GM18951 (cell line): ENCODE measurements around the gene DGKB.

Experiments
- POLR2A ChIP-seq: IDR thresholded peaks from 4 replicates; pipeline ENCODE4 v1.6.1; 2011; ENCODE audit warnings: mild to moderate bottlenecking; ENCODE audit not compliant: insufficient read length, insufficient read depth; ENCODE audit errors: extremely low read depth
- in situ Hi-C: fragments of 300-500 bp; cut with MboI; formaldehyde crosslinking; loops from one replicate; pipeline ENCODE4 v1.12.0; 2022; ENCODE audit warnings: low sequenced_read_pairs, mixed read lengths, inconsistent platforms; ENCODE audit not compliant: unreplicated experiment

Gene DGKB

DNA sequence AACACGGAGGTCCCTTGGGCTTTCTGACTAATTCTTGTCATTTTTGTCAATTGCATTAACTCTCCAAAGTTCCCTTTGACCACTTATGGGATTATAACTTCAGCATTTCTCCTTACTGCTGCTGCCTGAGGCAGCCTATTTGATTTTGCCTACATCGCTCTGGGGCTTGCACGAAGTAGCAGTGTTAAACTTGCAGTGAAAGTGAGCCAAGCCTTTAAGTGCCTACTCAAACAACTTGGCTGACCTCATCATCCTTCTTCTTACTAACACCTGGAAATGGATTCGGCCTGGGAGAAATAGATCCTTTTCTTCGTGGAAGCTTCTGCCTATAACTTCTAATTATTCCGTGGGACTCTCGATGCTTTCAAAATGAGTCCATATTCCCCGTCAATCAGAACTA, 76.6 kb downstream of the DGKB start:
- TF ChIP-seq POLR2A: no peak
- in situ Hi-C loops: no loop called here

DNA sequence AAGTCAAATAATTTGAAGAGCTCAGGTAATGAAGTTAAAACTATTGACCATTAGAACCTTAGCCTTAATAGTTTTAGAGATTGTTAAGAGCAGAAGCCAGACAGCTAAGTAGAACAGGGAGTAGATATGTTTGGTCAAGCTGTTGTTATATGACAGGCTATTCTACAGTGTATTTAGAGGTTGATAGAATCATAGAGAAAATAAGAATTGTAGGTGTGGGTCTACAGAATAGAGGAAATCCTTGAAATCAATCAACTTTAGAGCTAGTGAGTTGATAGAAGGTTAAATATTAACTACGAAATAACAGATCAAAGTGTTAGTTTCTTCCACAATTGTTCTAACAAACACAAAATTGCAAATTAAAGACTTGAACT, 80.1 kb downstream of the DGKB start:
- in situ Hi-C loops: no loop called here
- no peak for TF ChIP-seq POLR2A

DNA sequence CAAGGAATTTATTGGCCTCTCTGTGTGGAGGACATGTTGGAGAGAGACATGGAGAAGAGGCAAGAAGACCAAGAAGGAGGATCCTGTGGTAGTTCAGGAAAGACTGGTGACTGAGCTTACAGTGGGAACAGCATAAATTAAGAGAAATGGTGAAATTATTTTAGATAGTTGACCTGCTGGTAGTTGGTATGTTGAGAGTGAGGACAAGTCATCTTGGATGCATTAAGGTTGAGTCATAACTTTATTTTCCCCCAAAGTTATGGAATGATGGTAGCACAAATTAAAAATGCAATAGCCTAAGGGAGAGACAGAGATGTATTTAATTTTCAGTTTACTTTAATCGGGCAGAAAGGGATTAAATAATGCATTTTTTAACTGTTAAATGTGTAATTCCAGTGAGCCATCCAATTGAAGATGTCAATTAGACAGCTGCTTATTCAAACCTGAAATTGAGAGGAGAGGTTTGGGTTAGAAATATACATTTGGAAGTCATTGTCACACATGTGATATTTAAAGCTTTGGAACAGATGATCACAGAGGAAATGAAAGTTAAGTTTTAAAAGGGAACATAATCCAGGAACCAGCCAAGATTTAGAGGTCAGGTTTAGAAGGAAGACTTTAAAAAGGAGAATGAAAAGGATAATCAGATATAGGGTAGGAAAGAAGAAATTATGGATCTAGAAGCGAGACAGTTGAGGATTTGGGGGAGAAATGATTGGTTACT, 80.6 kb downstream of the DGKB start:
- in situ Hi-C loops: no loop called here
- TF ChIP-seq POLR2A: no peak

DNA sequence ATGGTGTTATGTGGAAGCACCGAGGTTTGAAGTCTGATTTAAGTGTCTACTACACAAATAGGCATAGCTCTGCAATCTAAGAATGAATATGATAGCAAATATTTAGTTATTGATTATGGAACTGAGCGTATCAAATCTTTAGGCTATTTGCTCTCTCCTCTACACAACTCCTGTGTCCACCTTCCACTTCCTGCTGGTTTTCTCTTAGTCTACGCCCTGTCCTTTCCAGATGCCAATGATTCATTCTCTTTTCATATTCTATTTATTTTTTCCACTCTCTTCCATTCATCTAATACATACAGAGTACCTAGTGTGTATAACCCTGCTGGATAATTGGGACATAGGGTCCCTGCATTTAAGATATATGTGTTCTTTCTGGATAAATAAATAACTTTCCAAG, 83.7 kb downstream of the DGKB start:
- in situ Hi-C loops: no loop called here
- TF ChIP-seq POLR2A: no peak

DNA sequence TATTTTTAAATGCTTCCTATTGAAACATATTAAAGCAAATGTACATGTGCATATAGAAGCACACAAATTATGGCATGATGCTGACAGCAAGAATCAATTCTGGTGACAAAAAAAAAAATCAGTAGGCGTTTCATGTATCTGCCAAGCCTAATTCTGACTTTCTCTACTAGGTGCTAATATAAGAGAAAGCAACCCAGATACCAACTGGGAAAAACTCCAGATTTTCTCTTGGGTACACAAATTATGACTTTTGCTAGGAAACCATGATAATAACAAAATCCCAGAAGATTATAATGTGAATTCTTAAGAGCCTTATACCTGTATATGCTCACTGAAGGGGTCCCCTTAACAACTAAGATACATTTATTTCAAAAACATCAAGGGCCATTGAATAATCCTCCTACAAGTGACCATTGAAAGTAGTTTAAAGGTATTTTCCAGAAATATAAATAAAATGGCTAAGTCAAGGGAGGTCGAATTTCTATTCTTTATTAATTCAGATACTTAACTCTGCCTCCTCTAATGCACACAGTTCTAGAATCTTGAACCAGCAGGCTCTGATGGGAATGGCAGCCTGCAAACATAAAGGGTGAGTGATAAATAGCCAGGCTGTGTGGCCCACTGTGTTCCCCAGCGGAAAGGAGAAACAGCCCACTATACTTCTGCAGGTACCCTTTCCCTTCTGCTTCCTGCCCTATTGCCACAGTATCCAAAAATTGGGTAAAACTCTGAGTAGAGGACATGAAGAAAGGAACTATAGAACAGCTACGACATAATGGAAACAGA, 84.5 kb downstream of the DGKB start:
- in situ Hi-C loops: no loop called here
- TF ChIP-seq POLR2A: no peak

DNA sequence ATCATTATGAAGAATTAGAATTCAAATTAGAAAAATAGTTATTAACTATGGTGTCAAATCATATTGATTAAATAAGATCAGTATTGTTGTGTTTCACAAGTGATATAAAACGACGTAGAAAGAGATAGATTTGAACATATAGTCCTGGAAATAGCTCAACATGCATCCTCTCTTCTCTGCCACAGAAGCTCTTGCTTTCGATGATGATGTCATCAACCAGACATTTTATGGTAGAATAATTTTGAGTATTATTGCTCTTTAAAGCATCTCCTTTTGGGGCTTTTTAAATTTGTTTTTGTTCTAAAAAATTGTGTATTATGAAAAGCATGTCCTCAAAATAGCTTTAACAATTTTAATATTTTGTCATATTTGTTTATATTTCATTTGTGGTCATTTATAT, 95.0 kb downstream of the DGKB start:
- in situ Hi-C loops: no loop called here
- no peak for TF ChIP-seq POLR2A

DNA sequence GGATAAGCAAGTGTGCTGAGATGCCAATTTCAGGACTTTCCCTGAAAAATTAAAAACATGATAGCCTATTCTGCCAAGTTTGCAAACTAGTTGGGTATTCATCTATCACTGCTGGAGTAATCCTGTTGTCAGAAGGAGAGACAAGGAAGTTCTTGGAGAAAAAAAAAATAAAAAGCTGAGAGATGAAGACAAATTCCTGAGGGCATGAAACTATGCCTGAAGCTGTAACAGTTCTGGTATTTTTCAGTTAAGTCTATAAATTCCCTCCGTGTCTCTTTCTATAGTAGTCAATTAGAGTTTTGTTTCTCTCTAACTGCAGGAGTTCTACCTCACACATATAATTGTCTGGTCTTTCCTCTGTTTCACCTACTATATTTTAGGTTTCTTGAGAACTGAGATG, 95.7 kb downstream of the DGKB start:
- in situ Hi-C loops: no loop called here
- TF ChIP-seq POLR2A: no peak

DNA sequence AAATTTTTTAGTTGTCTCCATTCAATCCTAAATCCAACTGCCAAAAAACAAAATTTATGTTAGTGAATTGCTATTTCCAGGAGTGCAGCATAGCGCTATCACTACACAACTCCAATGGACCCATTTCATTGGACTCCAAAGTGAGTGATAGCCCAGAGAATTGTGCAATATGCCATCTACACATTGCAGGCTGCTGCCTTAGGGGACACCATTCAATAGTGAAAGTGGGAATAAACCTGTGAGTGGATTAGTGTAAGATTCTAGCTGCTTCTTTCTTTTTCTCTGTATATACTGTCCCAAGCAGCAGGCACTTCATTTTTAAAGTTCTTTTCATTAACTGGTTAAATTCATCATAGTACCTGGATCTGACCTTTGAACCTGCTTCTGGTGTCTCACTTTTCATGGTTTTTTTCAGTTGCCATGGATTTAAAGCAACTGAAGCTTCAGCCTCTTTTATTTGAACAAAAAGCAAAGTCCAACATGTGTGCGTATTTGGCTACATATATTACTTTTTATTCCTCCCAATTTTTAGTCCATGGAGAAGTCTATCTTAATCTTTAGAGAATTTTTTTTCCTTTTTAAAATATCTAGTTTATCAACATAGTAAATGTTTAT, 97.3 kb downstream of the DGKB start:
- TF ChIP-seq POLR2A: no peak
- in situ Hi-C loops: no loop called here

DNA sequence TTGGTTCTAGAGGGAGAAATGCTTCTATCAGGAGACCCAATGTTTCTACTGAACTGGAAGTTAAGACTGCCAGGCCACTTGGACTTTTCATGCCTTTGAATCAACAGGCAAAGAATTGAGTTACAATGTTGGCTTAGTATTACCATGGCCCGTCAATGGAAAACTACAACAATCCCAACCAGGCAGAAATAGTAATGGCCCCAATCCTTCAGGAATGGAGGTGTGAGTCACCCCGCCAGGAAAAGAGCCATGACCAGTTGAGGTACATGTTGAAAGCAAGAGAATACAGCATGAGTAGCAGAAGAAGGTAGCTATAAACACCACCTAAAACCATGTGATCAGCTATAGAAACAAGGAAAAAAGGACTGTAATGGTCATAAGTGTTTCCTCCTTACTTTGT, 101.9 kb downstream of the DGKB start:
- in situ Hi-C loops: no loop called here
- no peak for TF ChIP-seq POLR2A

DNA sequence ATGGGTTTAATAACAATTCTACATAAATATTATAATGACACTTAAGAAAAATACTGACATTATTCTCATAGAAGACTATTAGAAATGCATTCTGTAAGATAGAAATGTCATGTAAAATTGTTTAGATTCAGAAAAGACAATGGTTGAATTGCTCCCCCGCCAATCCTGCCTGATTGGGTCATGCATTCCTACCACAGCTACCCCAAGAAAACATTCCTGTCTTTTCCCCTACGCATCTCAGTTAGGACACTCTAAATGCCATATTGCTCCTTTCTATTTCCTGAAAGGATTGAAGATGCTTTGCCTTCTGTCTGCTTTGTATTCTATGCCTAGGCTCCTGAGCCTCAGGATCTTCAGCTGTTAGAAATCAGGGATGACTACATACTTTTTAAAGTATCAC, 109.4 kb downstream of the DGKB start:
- in situ Hi-C loops: no loop called here
- TF ChIP-seq POLR2A: no peak

DNA sequence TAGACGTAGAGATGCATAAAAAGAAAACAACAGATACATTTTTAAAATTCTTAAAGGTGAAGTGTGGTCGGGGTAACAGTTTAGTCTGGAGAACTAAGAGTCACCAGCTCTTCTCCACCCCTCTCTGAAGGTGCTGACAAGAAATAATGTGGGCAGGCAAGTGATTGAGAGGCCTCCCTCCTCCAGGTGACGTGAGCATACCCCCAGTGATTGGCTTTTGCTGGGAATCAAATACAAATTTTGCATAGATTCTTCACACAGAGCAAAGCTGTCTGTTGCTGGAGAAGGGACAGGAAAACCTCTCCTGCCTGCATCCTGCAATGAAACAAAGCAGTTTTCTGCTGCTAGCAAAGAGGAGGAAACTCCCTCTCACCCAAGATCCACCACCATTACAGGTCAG, 115.0 kb downstream of the DGKB start:
- no peak for TF ChIP-seq POLR2A
- in situ Hi-C loops: no loop called here

DNA sequence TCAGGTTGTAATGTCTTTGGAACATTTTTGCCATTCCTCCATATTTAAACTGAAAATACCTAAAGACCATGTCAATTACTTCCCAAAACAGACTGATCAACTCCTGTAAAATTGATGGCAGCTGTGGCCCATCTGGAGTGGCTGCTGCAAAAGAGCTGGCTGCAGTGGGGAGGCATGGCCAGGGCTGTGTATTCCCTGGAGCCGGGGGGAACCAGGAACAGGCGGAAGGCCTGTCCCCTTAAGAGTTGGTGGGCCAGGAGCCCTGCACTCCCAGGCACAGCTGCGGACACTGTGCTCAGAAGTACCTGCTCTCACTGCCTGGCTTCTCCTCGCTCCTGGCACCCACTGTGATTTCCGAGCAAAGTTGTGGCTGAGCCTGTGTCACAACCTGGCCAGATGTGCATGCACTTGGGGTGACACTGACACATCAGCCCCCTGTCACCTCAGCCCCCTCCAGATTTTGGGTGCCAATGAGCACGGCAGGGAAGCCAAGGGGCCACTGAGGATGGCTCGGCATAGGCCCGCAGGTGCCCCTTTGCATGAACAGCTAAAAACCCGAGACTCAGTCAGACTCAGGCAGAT, 116.1 kb downstream of the DGKB start:
- in situ Hi-C loops: no loop called here
- TF ChIP-seq POLR2A: no peak

DNA sequence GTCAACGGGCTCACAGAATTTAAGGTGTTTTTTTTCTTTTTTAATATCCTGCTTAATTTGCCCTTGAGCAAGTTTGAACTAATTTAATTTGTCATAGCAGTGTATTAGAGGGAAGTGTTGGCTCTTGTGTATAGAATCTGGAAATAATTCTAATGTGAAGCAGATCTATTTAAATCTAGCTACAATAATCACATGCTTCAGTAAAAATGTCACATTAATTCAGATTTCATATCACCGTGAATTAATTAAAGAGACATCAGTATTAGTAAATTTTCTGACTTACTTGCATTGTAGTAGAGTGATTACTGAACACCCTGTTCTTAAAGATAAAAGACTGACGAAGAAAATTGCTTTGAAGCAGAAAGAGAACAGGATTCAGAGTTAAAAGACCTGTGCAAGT, 124.7 kb downstream of the DGKB start:
- in situ Hi-C loops: no loop called here
- no peak for TF ChIP-seq POLR2A

DNA sequence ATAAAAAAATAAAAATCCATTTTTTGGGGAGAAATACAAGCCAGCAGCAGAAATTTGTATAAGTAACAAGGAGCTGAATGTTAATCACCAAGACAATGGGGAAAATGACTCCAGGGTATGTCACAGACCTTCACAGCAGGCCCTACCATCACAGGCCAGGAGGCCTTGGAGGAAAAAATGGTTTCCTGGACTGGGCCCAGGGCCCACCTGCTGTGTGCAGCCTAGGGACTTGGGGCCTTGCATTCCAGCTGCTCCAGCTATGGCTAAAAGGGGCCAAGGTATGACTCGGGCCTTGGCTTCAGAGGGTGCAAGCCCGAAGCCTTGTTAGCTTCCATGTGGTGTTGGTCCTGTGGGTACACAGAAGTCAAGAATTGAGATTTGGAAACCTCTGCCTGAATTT, 126.3 kb downstream of the DGKB start:
- TF ChIP-seq POLR2A: no peak
- in situ Hi-C loops: no loop called here

DNA sequence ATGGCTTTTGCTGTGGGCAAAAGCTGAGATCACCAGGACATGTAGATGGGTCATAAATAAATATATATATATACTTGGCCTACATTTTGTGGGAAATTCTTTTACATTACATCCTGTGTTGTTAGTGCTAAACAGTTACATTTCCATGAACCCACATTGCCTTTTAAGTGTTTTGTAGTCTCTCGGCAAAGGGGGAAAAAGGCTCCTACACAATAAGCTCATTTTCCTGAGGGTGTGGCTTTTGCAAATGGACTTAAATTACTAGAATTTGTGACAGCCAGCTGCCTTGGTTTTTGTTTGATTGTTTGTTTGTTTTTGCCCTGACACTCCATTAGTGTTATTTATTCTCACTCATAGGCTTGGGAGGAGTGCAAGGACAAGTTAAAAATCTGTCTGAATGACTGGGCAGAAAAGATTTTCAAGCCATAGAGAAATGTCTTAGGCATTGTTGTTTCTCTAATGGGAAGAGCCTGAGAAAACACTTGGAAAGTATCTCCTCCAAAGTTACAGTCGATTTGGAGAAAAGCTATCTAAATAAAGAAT, 128.8 kb downstream of the DGKB start:
- in situ Hi-C loops: no loop called here
- TF ChIP-seq POLR2A: no peak
